ENCODE measurements around the gene GSDMA.
A peak's percentile ranks its signal among the peaks of the same experiment; 100 is the strongest.
"Not testable (repeated sequence)": the region's sequence is repeated elsewhere in the genome, so short reads cannot be mapped to it uniquely, and the experiment has no call there.

GSDMA gene

GRCh38 chr17:40000161-40000560 lies 37.4 kb downstream of the GSDMA start:
- Histone ChIP-seq H2AFZ (ENCODE audit: insufficient read depth, low read length, poor library complexity) (no peak overlapping the region), H3K9me3 (ENCODE audit: insufficient read depth, low read depth, low read length) (peaks cover 3% of the 10 kb centered on the region), H3K79me2 (ENCODE audit: control insufficient read depth, insufficient read depth, low read length, poor library complexity) (no peaks in the 10 kb centered on the region), H3K4ac (ENCODE audit: low read depth, low read length) (no peak overlapping the region), H2BK120ac (ENCODE audit: insufficient read depth, low read length, poor library complexity) (no peak overlapping the region), H2AK5ac (ENCODE audit: low read length) (no peak overlapping the region), H3K18ac (ENCODE audit: low read length) (no peak overlapping the region), H3K14ac (ENCODE audit: low read length) (no peak overlapping the region), H3K4me3 (ENCODE audit: low read depth, low read length) (no peak overlapping the region), H3K4me2 (ENCODE audit: low read length) (no peak overlapping the region), H2BK12ac (ENCODE audit: low read length) (no peak overlapping the region), H3K79me1 (ENCODE audit: low read length) (no peaks in the 10 kb centered on the region), H3K4me1 (ENCODE audit: control insufficient read depth in 1 of 2, insufficient read depth in 2 of 2, low read length in 2 of 2) (no peaks in the 10 kb centered on the region), H4K91ac (ENCODE audit: low read depth, low read length) (no peak overlapping the region), H3K9ac (ENCODE audit: low read length) (no peak overlapping the region), H3K36me3 (ENCODE audit: control insufficient read depth in 1 of 2, insufficient read depth in 2 of 2, low read length in 2 of 2) (peaks cover 28 to 30% of the 10 kb centered on the region in 2 experiments), H4K12ac (ENCODE audit: low read depth, low read length) (no peak overlapping the region), H2BK5ac (ENCODE audit: low read depth, low read length, poor library complexity) (no peak overlapping the region), H3K27ac (ENCODE audit: low read depth, low read length) (no peak overlapping the region), H3K27me3 (ENCODE audit: insufficient read depth, low read length) (no peaks in the 10 kb centered on the region), H3K23ac (ENCODE audit: low read length) (no peak overlapping the region), H4K8ac (ENCODE audit: low read depth, low read length) (no peak overlapping the region)
- no CpG with 5 or more reads among the region's 7 CpGs for WGBS (ENCODE audit: extremely low coverage, insufficient coverage, insufficient read length)
- DNase-seq: no peak

GRCh38 chr17:40001335-40001734 lies 38.5 kb downstream of the GSDMA start:
- H3K23ac ChIP-seq (ENCODE audit: low read length); H3K27ac ChIP-seq (ENCODE audit: low read depth, low read length); H3K4me3 ChIP-seq (ENCODE audit: low read depth, low read length); H3K4me2 ChIP-seq (ENCODE audit: low read length); H3K9ac ChIP-seq (ENCODE audit: low read length); H3K4me1 ChIP-seq (ENCODE audit: control insufficient read depth in 1 of 2, insufficient read depth in 2 of 2, low read length in 2 of 2); H2AK5ac ChIP-seq (ENCODE audit: low read length); H3K14ac ChIP-seq (ENCODE audit: low read length); H4K12ac ChIP-seq (ENCODE audit: low read depth, low read length); H2BK12ac ChIP-seq (ENCODE audit: low read length); H3K79me2 ChIP-seq (ENCODE audit: control insufficient read depth, insufficient read depth, low read length, poor library complexity); H4K8ac ChIP-seq (ENCODE audit: low read depth, low read length); H3K9me3 ChIP-seq (ENCODE audit: insufficient read depth, low read depth, low read length); DNase-seq; H3K18ac ChIP-seq (ENCODE audit: low read length); H4K91ac ChIP-seq (ENCODE audit: low read depth, low read length); H3K79me1 ChIP-seq (ENCODE audit: low read length); H2BK5ac ChIP-seq (ENCODE audit: low read depth, low read length, poor library complexity); H3K4ac ChIP-seq (ENCODE audit: low read depth, low read length); H2BK120ac ChIP-seq (ENCODE audit: insufficient read depth, low read length, poor library complexity); H3K27me3 ChIP-seq (ENCODE audit: insufficient read depth, low read length); H2AFZ ChIP-seq (ENCODE audit: insufficient read depth, low read length, poor library complexity): not testable (repeated sequence)
- peaks cover 16 to 19% of the 10 kb centered on the region in 2 experiments for H3K36me3 ChIP-seq (ENCODE audit: control insufficient read depth in 1 of 2, insufficient read depth in 2 of 2, low read length in 2 of 2)
- no CpG with 5 or more reads among the region's 8 CpGs for WGBS (ENCODE audit: extremely low coverage, insufficient coverage, insufficient read length)

- Histone ChIP-seq H2BK12ac (ENCODE audit: low read length) (no peak overlapping the region), H3K23ac (ENCODE audit: low read length) (no peak overlapping the region), H3K4me2 (ENCODE audit: low read length) (no peak overlapping the region), H4K12ac (ENCODE audit: low read depth, low read length) (no peak overlapping the region), H2AFZ (ENCODE audit: insufficient read depth, low read length, poor library complexity) (no peak overlapping the region), H3K27ac (ENCODE audit: low read depth, low read length) (no peak overlapping the region), H2AK5ac (ENCODE audit: low read length) (no peak overlapping the region), H3K18ac (ENCODE audit: low read length) (no peak overlapping the region), H3K36me3 (ENCODE audit: control insufficient read depth in 1 of 2, insufficient read depth in 2 of 2, low read length in 2 of 2) (no peaks in the 10 kb centered on the region), H2BK120ac (ENCODE audit: insufficient read depth, low read length, poor library complexity) (no peak overlapping the region), H3K79me1 (ENCODE audit: low read length) (no peaks in the 10 kb centered on the region), H4K8ac (ENCODE audit: low read depth, low read length) (no peak overlapping the region), H2BK5ac (ENCODE audit: low read depth, low read length, poor library complexity) (no peak overlapping the region), H3K14ac (ENCODE audit: low read length) (no peak overlapping the region), H3K4ac (ENCODE audit: low read depth, low read length) (no peak overlapping the region), H3K79me2 (ENCODE audit: control insufficient read depth, insufficient read depth, low read length, poor library complexity) (no peaks in the 10 kb centered on the region), H3K4me1 (ENCODE audit: control insufficient read depth in 1 of 2, insufficient read depth in 2 of 2, low read length in 2 of 2) (no peaks in the 10 kb centered on the region), H3K27me3 (ENCODE audit: insufficient read depth, low read length) (no peaks in the 10 kb centered on the region), H3K9me3 (ENCODE audit: insufficient read depth, low read depth, low read length) (peaks cover 3% of the 10 kb centered on the region), H4K91ac (ENCODE audit: low read depth, low read length) (no peak overlapping the region), H3K9ac (ENCODE audit: low read length) (no peak overlapping the region), H3K4me3 (ENCODE audit: low read depth, low read length) (no peak overlapping the region)
- no peak for DNase-seq
- no CpG with 5 or more reads among the region's 9 CpGs for WGBS (ENCODE audit: extremely low coverage, insufficient coverage, insufficient read length)
Measured at GRCh38 chr17:40004072-40004471, 41.3 kb downstream of the GSDMA start.

GRCh38 chr17:40004712-40005111 lies 41.9 kb downstream of the GSDMA start:
- Histone ChIP-seq H3K79me2 (ENCODE audit: control insufficient read depth, insufficient read depth, low read length, poor library complexity) (no peaks in the 10 kb centered on the region), H3K14ac (ENCODE audit: low read length) (no peak overlapping the region), H3K9me3 (ENCODE audit: insufficient read depth, low read depth, low read length) (peaks cover 3% of the 10 kb centered on the region), H3K27ac (ENCODE audit: low read depth, low read length) (no peak overlapping the region), H2BK120ac (ENCODE audit: insufficient read depth, low read length, poor library complexity) (no peak overlapping the region), H3K4me1 (ENCODE audit: control insufficient read depth in 1 of 2, insufficient read depth in 2 of 2, low read length in 2 of 2) (no peaks in the 10 kb centered on the region), H2AK5ac (ENCODE audit: low read length) (no peak overlapping the region), H3K79me1 (ENCODE audit: low read length) (no peaks in the 10 kb centered on the region), H3K9ac (ENCODE audit: low read length) (no peak overlapping the region), H4K12ac (ENCODE audit: low read depth, low read length) (no peak overlapping the region), H2AFZ (ENCODE audit: insufficient read depth, low read length, poor library complexity) (no peak overlapping the region), H2BK5ac (ENCODE audit: low read depth, low read length, poor library complexity) (no peak overlapping the region), H2BK12ac (ENCODE audit: low read length) (no peak overlapping the region), H3K4me2 (ENCODE audit: low read length) (no peak overlapping the region), H4K91ac (ENCODE audit: low read depth, low read length) (no peak overlapping the region), H3K27me3 (ENCODE audit: insufficient read depth, low read length) (no peaks in the 10 kb centered on the region), H4K8ac (ENCODE audit: low read depth, low read length) (no peak overlapping the region), H3K23ac (ENCODE audit: low read length) (peak overlapping the region; percentile 13), H3K18ac (ENCODE audit: low read length) (no peak overlapping the region), H3K4me3 (ENCODE audit: low read depth, low read length) (no peak overlapping the region), H3K4ac (ENCODE audit: low read depth, low read length) (no peak overlapping the region), H3K36me3 (ENCODE audit: control insufficient read depth in 1 of 2, insufficient read depth in 2 of 2, low read length in 2 of 2) (no peaks in the 10 kb centered on the region)
- no CpG with 5 or more reads among the region's 7 CpGs for WGBS (ENCODE audit: extremely low coverage, insufficient coverage, insufficient read length)
- DNase-seq: no peak

Measured in trophoblast cell (in vitro differentiated cells and primary cell).